Rectal smooth muscle tissue (tissue), 1 donor: ENCODE results near the gene CKAP2L.

Source experiments
- H3K27ac ChIP-seq: one replicate; pipeline ENCODE4 v1.7.0; 2013; ENCODE audit warnings: low read depth, low read length, inconsistent platforms
- H3K27me3 ChIP-seq: one replicate; pipeline ENCODE4 v1.7.0; 2013; ENCODE audit warnings: low read length; ENCODE audit not compliant: control insufficient read depth, insufficient read depth
- H3K36me3 ChIP-seq: one replicate; pipeline ENCODE4 v1.7.0; 2013; ENCODE audit warnings: low read length; ENCODE audit not compliant: control insufficient read depth, insufficient read depth
- H3K4me1 ChIP-seq: one replicate; pipeline ENCODE4 v1.7.0; 2013; ENCODE audit warnings: low read length; ENCODE audit not compliant: control insufficient read depth, insufficient read depth
- H3K4me3 ChIP-seq: one replicate; pipeline ENCODE4 v1.7.0; 2013; ENCODE audit warnings: low read length
- H3K9ac ChIP-seq: one replicate; pipeline ENCODE4 v1.7.0; 2013; ENCODE audit warnings: low read length

CKAP2L gene

GRCh38 chr2:112751451-112752197, 12.8 kb downstream of the CKAP2L start:
- no peak overlapping the region for H3K27ac ChIP-seq
- no peak overlapping the region for H3K4me3 ChIP-seq
- no peaks in the 10 kb centered on the region for H3K36me3 ChIP-seq
- H3K4me1 ChIP-seq: no peaks in the 10 kb centered on the region
- H3K27me3 ChIP-seq: no peaks in the 10 kb centered on the region
- no peak overlapping the region for H3K9ac ChIP-seq

GRCh38 chr2:112750560-112750843, 13.9 kb downstream of the CKAP2L start:
- H3K4me1 ChIP-seq: no peaks in the 10 kb centered on the region
- no peaks in the 10 kb centered on the region for H3K27me3 ChIP-seq
- no peak overlapping the region for H3K9ac ChIP-seq
- no peak overlapping the region for H3K27ac ChIP-seq
- no peak overlapping the region for H3K4me3 ChIP-seq
- no peaks in the 10 kb centered on the region for H3K36me3 ChIP-seq

- Histone ChIP-seq H3K9ac (no peak overlapping the region), H3K36me3 (no peaks in the 10 kb centered on the region), H3K27me3 (no peaks in the 10 kb centered on the region), H3K27ac (no peak overlapping the region), H3K4me1 (no peaks in the 10 kb centered on the region), H3K4me3 (no peak overlapping the region)
These were observed 14.5 kb downstream of the CKAP2L start for GRCh38 chr2:112749755-112750559.

DNA sequence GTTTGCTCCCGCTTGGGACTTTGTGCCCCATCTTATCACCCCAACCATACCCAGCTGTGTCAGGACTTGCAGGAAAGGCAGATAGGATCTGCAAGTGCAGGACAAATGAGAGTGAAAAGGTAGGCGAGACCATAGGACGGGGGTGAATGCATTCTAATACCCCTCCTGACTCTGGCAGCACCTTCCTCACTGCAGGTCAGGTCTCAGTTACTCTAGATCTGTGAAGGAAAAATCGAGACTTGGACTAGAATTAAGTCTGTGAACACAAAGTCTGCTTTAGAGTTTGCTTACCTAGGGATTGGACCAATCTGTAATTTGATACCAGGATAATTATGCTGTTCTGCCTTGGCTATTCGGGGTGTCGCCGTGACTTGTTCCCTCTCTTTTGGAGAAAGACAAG, 23.9 kb downstream of the CKAP2L start:
- Histone ChIP-seq H3K9ac (no peak overlapping the region), H3K27me3 (no peaks in the 10 kb centered on the region), H3K36me3 (no peaks in the 10 kb centered on the region), H3K4me3 (no peak overlapping the region), H3K27ac (no peak overlapping the region), H3K4me1 (no peaks in the 10 kb centered on the region)

- no peak overlapping the region for H3K9ac ChIP-seq
- no peaks in the 10 kb centered on the region for H3K4me1 ChIP-seq
- no peaks in the 10 kb centered on the region for H3K27me3 ChIP-seq
- no peaks in the 10 kb centered on the region for H3K36me3 ChIP-seq
- no peak overlapping the region for H3K27ac ChIP-seq
- H3K4me3 ChIP-seq: no peak overlapping the region
These were observed 26.7 kb downstream of the CKAP2L start for GRCh38 chr2:112737542-112738232.

DNA sequence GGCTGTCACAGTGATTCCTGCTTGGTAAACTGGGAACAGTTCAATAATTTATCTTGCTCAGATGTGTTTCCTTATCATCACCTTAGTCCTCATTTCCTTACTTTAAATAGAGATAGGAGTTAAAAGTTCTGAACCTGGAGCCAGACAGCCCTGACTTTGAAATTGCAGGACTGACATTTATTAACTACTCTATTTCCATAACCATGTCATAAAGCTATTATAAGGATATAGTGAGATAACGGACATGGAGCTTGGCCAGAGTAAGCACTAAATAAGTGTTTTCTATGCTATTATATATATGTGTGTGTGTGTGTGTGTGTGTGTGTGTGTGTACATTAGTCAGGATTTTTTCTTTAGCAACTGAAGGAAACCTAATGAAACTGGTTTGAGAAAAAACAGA, 30.5 kb downstream of the CKAP2L start:
- Histone ChIP-seq H3K4me3 (no peak overlapping the region), H3K27ac (no peak overlapping the region), H3K36me3 (no peaks in the 10 kb centered on the region), H3K9ac (no peak overlapping the region), H3K27me3 (no peaks in the 10 kb centered on the region), H3K4me1 (no peaks in the 10 kb centered on the region)

DNA sequence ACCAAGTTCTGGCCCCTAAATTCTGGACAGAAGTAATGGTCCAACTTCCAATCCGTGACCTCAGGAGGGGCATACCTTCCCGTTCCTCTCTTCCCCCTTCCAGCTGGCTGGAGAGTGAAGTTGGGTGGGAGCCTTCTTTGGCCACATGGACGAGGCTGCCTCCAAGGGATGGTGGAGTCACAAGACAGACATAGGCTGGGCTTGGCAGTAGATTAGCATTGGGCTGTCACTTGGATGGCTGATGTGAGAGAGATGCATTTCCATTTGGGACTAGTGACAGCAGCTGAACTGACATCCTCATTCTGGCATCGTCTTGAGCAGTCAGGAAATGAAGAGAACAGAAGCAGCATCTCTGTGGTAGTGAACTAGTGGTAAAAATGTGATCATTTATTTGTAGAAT, 31.0 kb downstream of the CKAP2L start:
- Histone ChIP-seq H3K36me3 (no peaks in the 10 kb centered on the region), H3K4me3 (no peak overlapping the region), H3K27ac (no peak overlapping the region), H3K4me1 (no peaks in the 10 kb centered on the region), H3K27me3 (no peaks in the 10 kb centered on the region), H3K9ac (no peak overlapping the region)

DNA sequence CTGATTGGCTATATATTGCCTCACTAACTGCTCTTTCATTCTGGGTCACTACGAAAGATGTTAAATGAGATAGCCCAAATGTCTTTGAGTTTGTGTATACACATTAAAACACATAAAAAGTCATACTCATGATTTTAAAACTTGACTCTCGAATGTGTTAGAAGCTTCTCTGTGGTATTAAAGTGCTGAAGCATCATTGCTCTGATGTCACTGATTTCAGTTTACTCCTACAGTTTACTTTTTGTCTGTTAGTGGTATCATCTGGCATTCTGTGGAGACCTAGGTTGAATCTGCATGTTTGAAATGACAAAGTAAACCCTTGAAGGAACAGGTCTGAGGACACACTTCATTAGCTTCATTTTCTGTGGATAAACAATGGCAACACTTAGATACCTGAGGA, 32.9 kb downstream of the CKAP2L start:
- H3K36me3 ChIP-seq: no peaks in the 10 kb centered on the region
- H3K27me3 ChIP-seq: peaks cover 3% of the 10 kb centered on the region
- H3K4me1 ChIP-seq: no peaks in the 10 kb centered on the region
- no peak overlapping the region for H3K27ac ChIP-seq
- H3K4me3 ChIP-seq: no peak overlapping the region
- no peak overlapping the region for H3K9ac ChIP-seq

- no peak overlapping the region for H3K27ac ChIP-seq
- peaks cover 3% of the 10 kb centered on the region for H3K27me3 ChIP-seq
- no peak overlapping the region for H3K9ac ChIP-seq
- no peaks in the 10 kb centered on the region for H3K36me3 ChIP-seq
- no peaks in the 10 kb centered on the region for H3K4me1 ChIP-seq
- H3K4me3 ChIP-seq: no peak overlapping the region
These were observed 33.6 kb downstream of the CKAP2L start for GRCh38 chr2:112730791-112731190.

DNA sequence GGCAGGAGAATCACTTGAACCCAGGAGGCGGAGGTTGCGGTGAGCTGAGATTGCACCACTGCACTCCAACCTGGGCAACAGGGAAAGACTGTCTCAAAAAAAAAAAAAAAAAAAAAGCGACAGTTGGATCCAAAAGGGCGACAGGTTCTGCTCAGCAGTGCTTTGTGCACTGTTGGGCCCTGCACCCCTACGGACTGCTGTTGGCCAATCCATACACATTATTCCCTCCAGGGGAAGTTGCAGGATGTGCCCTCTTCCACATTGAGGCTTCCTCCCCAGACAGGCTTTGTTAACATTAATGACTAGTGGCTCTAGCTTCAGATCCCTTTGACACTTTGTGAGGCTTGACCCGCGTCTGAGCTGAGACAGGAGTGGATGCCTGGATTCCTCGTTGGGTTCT, 34.2 kb downstream of the CKAP2L start:
- Histone ChIP-seq H3K27ac (no peak overlapping the region), H3K4me3 (no peak overlapping the region), H3K9ac (no peak overlapping the region), H3K27me3 (peaks cover 3% of the 10 kb centered on the region), H3K36me3 (no peaks in the 10 kb centered on the region), H3K4me1 (no peaks in the 10 kb centered on the region)

DNA sequence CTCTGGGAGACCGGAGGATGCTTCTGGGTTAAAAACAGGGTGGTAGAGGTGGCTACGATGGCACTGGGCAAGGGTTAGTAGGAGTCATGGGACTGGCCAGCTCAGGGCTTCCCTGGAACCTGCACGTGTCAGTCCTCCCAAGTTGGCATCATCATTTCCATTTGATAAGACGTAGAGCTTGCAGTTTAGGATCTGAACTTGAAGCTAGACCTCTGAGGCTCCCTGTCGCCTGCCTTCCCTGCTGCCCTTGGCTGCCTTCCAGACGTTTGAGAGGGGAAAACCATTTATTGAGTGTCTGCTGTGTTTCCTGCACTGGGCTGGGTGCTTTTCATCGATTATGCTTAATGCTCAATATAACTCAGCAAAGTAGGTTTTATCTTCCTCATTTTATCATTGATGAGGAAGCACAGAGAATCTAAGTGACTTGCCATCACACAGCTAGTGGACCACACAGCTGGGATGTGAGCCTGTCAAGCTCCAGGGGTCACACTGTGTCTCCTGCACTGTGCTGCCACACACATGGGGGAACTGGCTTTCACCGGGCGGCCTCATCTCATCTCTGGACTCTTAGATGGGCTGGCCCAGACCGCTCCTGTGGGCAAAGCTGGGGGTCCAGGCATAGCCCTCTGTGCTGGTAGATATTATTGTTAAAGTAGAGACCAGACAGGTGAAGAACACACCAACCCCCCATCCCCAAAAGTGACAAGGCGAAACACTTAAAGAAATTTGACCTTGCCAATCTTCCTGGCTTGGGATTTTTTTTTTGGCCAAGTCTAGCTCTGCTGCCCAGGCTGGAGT, 35.8 kb downstream of the CKAP2L start:
- H3K27ac ChIP-seq: no peak overlapping the region
- H3K4me1 ChIP-seq: no peaks in the 10 kb centered on the region
- peaks cover 3% of the 10 kb centered on the region for H3K27me3 ChIP-seq
- no peak overlapping the region for H3K4me3 ChIP-seq
- no peak overlapping the region for H3K9ac ChIP-seq
- H3K36me3 ChIP-seq: no peaks in the 10 kb centered on the region

GRCh38 chr2:112728029-112728362, 36.4 kb downstream of the CKAP2L start:
- Histone ChIP-seq H3K9ac (no peak overlapping the region), H3K27ac (no peak overlapping the region), H3K27me3 (peaks cover 3% of the 10 kb centered on the region), H3K36me3 (no peaks in the 10 kb centered on the region), H3K4me3 (no peak overlapping the region), H3K4me1 (no peaks in the 10 kb centered on the region)
